OCI-LY7 (cell line): ENCODE results near the gene NSD2.

ENCODE experiments used
- EZH2phosphoT487 ChIP-seq: fragments of 200-600 bp; sonication (generic); IDR thresholded peaks from 2 replicates; pipeline ENCODE4 v1.6.1; 2018; ENCODE audit warnings: low read depth, borderline replicate concordance, mild to moderate bottlenecking, mixed run types, antibody characterized with exemption, low read length, moderate library complexity, mixed read lengths
- TF ChIP-seq, protein P1 (sequence below): fragments of 200-600 bp; sonication (generic); conservative IDR thresholded peaks from 2 replicates; pipeline ENCODE4 v1.5.1; 2014; ENCODE audit warnings: mild to moderate bottlenecking, antibody characterized with exemption, low read length, moderate library complexity, mixed read lengths

DNA sequence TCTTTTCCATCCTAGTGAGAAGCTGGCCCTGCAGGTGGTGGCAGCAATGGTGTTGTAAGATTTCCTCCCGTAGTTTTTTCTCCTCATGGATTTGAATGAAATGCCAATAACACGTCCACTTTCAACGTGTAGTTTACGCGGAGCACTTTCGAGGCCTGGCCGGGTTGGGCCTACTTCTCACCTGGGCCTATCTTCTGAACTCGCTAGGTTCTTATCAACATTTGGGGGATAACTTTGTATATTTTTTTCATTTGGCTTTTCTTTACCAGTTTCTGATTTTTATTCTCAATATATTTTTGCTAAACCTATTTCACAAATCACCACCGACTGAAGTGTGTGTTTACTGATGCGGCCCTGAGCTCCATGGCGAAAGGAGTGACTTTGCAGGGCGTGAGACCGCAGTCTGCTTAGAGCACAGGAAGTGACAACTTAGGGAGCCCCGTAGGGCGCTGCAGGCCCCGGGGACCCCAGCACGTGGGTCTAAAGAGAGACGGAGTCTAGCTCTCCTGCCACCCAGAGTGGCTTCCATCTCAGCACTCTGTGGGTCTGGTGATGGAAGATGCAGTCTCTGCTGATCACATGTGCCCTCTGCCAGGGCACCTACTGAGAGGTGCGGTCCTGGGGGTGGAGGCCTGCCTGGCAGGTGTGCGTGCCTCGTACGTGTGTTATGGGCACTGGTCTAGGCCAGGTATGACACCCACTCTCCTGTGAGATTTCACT, 108.4 kb downstream of the NSD2 start:
- no peak for TF ChIP-seq EZH2phosphoT487
- TF ChIP-seq, protein P1, sequence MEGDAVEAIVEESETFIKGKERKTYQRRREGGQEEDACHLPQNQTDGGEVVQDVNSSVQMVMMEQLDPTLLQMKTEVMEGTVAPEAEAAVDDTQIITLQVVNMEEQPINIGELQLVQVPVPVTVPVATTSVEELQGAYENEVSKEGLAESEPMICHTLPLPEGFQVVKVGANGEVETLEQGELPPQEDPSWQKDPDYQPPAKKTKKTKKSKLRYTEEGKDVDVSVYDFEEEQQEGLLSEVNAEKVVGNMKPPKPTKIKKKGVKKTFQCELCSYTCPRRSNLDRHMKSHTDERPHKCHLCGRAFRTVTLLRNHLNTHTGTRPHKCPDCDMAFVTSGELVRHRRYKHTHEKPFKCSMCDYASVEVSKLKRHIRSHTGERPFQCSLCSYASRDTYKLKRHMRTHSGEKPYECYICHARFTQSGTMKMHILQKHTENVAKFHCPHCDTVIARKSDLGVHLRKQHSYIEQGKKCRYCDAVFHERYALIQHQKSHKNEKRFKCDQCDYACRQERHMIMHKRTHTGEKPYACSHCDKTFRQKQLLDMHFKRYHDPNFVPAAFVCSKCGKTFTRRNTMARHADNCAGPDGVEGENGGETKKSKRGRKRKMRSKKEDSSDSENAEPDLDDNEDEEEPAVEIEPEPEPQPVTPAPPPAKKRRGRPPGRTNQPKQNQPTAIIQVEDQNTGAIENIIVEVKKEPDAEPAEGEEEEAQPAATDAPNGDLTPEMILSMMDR: no peak
